CD4-positive, alpha-beta memory T cell (primary cell): ENCODE data around the gene GBP1. TPM values are rescaled to one million over a fixed set of nuclear protein-coding genes. Genes with fewer than 3 reads are reported as not detected.
"Not testable (repeated sequence)": the region's sequence is repeated elsewhere in the genome, so short reads cannot be mapped to it uniquely, and the experiment has no call there.

ENCODE experiments used
- CTCF ChIA-PET: fragments of 350-600 bp; sonication (Branson Sonifier 250); formaldehyde crosslinking; loops from one replicate; lab custom pipeline; 2021; ENCODE audit warnings: inconsistent platforms; ENCODE audit not compliant: partially characterized antibody; lab: Charles Lee
- POLR2A ChIA-PET: fragments of 350-600 bp; sonication (Branson Sonifier 250); formaldehyde crosslinking; loops from one replicate; lab custom pipeline; 2021; ENCODE audit not compliant: partially characterized antibody; lab: Charles Lee
- DNase-seq, 5 donors: peaks; one replicate each; pipeline versions ENCODE4 v3.0.0 to v3.0.0-alpha.2; 2020 to 2022; ENCODE audit warnings: mixed read lengths in 1 of 5
- H3K27ac ChIP-seq: one replicate; pipeline ENCODE4 v1.7.0; 2013; ENCODE audit warnings: low read depth, low read length
- H3K27me3 ChIP-seq: 2 replicates; pipeline ENCODE4 v1.7.0; 2013; ENCODE audit warnings: mild to moderate bottlenecking, low read length, moderate library complexity; ENCODE audit not compliant: insufficient read depth
- H3K36me3 ChIP-seq: 2 replicates; pipeline ENCODE4 v1.7.0; 2013; ENCODE audit warnings: mild to moderate bottlenecking, low read length, moderate library complexity; ENCODE audit not compliant: insufficient read depth
- H3K4me1 ChIP-seq: 2 replicates; pipeline ENCODE4 v1.7.0; 2013; ENCODE audit warnings: mild to moderate bottlenecking, low read length, moderate library complexity; ENCODE audit not compliant: insufficient read depth
- H3K4me3 ChIP-seq, 2 donors: one replicate each; pipeline ENCODE4 v1.7.0; 2013; ENCODE audit warnings: low read length in 2 of 2, mild to moderate bottlenecking in 1 of 2
- H3K9me3 ChIP-seq, 2 donors: one replicate each; pipeline ENCODE4 v1.7.0; 2013; ENCODE audit warnings: low read length in 2 of 2, control low read depth in 1 of 2; ENCODE audit not compliant: control insufficient read depth in 1 of 2
- H3K27ac Mint-ChIP-seq, 7 donors: one replicate each; pipeline ENCODE4 v1.8.0; 2020 to 2021; ENCODE audit warnings: mixed read lengths in 7 of 7, mild to moderate bottlenecking in 6 of 7, inconsistent platforms in 3 of 7, moderate library complexity in 3 of 7
- H3K27me3 Mint-ChIP-seq, 2 donors: one replicate each; pipeline ENCODE4 v1.8.0; 2020 to 2021; ENCODE audit warnings: mixed read lengths in 2 of 2
- H3K36me3 Mint-ChIP-seq, 2 donors: one replicate each; pipeline ENCODE4 v1.8.0; 2020 to 2021; ENCODE audit warnings: mixed read lengths in 2 of 2, inconsistent platforms in 1 of 2, mild to moderate bottlenecking in 1 of 2
- H3K4me1 Mint-ChIP-seq, 4 donors: one replicate each; pipeline ENCODE4 v1.8.0; 2020 to 2021; ENCODE audit warnings: mixed read lengths in 4 of 4, mild to moderate bottlenecking in 1 of 4
- H3K4me3 Mint-ChIP-seq, 8 donors: one replicate each; pipeline ENCODE4 v1.8.0; 2020 to 2021; ENCODE audit warnings: mixed read lengths in 8 of 8, mild to moderate bottlenecking in 7 of 8, moderate library complexity in 6 of 8, inconsistent platforms in 3 of 8
- H3K9me3 Mint-ChIP-seq, 8 donors: one replicate each; pipeline ENCODE4 v1.8.0; 2020 to 2021; ENCODE audit warnings: mixed read lengths in 8 of 8, mild to moderate bottlenecking in 5 of 8, inconsistent platforms in 3 of 8, moderate library complexity in 1 of 8
- intact Hi-C: fragments of 100-400 bp; cut with micrococcal nuclease; formaldehyde crosslinking; loops from one replicate; pipeline ENCODE4 v1.15.1; 2023
- polyA plus RNA-seq, 2 donors: library from polyadenylated mRNA; unstranded; fragments of 300-500 nt; fragmentation: Illumina TruSeq; gene quantifications; one replicate each; pipeline ENCODE4 v1.2.3, GENCODE V29; 2021
- total RNA-seq, 2 experiments: library from RNA; stranded (reverse); gene quantifications; one replicate each; pipeline ENCODE4 v1.2.3, GENCODE V29; 2021

Gene GBP1
- total and polyA plus RNA-seq, 4 experiments from 2014 or later = 54.3 to 74.2 (median 70.0) TPM

DNA sequence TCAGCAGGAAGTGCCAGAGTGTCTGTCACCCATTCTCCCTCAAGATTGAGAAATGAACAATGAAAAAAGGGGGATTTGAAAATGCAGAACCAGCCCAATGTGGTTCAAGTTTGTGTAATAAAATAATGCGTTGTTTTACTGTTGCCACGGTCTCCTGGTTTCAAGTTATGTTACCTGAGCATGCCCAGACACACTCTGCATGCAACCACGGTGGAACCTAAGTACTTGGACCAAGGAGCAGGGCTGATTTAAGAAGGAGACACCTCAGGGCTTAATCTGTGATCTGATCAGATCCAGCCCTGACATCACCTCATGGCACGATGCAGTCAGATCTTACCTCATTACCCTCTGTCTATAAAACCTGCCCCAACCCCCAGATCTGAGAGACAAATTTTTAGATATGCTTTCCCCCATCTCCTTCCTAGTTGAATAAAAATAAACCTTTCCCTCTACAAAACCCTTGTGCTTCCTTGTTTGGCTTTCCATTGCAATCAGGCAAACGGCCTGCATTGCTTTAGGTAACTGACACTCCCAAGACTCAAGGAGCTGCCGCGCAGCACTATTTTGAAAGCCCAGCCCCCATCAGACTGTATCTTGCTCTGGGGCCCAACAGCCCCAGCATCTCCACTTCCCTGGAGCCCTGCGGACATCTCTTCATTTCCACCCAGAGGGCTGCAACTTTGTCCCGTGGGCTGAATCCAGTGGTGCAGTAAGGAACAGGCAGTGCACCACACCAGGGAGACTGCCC is 14.9 kb downstream of the GBP1 start:
- H3K4me1 Mint-ChIP-seq, H3K27me3 ChIP-seq, H3K27ac ChIP-seq, DNase-seq, H3K9me3 ChIP-seq, H3K27me3 Mint-ChIP-seq, H3K9me3 Mint-ChIP-seq, H3K4me1 ChIP-seq, H3K4me3 Mint-ChIP-seq, CTCF ChIA-PET, H3K4me3 ChIP-seq, intact Hi-C loops: not testable (repeated sequence)
- peaks cover 44% of the 10 kb centered on the region for H3K36me3 ChIP-seq
- Mint-ChIP-seq H3K27ac (peak overlapping the region in 3 of 7 donors; percentile 68 to 92 (median 74)), H3K36me3 (peaks cover 53 to 61% of the 10 kb centered on the region in 2 donors)
- POLR2A ChIA-PET = interaction anchor here (0.8 to 1.0 kb wide), 2 partner anchors 16 kb away, joined by 3 read pairs; no protein-coding TSS in a partner anchor

DNA sequence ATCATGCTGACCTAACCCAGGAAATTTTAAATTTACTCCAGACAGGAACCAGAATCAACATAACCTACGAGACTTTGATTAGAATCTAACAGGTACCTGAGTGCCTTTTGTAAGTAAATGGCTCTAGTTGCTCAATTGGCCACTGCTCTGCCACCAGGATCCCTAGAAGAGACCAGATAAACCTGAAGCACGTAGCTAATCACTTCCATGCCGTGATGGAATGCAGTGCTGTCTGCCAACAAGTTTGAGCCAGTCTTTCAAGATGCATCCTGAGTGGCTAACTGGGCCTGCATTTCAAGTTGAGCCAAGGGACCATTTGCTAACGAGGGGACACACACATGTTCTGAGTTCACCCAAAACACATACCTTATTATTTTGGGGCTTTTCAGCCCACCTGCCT is 15.8 kb downstream of the GBP1 start:
- CTCF ChIA-PET, H3K27me3 ChIP-seq, intact Hi-C loops, H3K27me3 Mint-ChIP-seq, H3K4me1 Mint-ChIP-seq, H3K4me1 ChIP-seq, H3K9me3 ChIP-seq, H3K4me3 Mint-ChIP-seq, DNase-seq, H3K4me3 ChIP-seq, H3K27ac ChIP-seq, H3K9me3 Mint-ChIP-seq: not testable (repeated sequence)
- POLR2A ChIA-PET = interaction anchor here (1.0 kb wide), 1 partner anchor 15 kb away, joined by 3 read pairs; no protein-coding TSS in a partner anchor
- peak overlapping the region in 1 of 7 donors; percentile 35 for H3K27ac Mint-ChIP-seq
- peaks cover 50 to 55% of the 10 kb centered on the region in 2 donors for H3K36me3 Mint-ChIP-seq
- H3K36me3 ChIP-seq = peaks cover 37% of the 10 kb centered on the region

DNA sequence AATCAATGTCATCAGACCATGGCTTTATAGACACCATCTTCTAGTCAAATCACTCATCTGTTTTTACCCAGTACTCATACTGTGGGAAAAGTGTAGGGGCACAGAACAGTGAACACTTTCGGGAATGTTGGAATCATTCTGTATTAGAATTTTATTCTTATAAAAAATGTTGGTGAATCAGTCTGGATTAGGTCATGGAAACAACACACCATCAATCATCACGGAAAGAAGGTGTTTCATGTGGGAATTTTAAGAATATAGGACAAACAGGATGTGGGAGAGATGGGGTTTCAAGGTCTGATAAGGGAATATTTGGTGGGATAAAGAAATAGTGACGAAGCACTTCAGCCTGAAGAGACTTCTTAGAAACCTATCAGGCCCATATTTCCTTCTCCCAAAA is 17.3 kb downstream of the GBP1 start:
- Mint-ChIP-seq H3K36me3 (peaks cover 44% of the 10 kb centered on the region in 2 donors), H3K4me3 (no peak overlapping the region), H3K4me1 (peaks cover 0 to 9% (median 2%) of the 10 kb centered on the region in 4 donors), H3K9me3 (peaks cover 0 to 5% (median 0%) of the 10 kb centered on the region in 8 donors), H3K27ac (peak overlapping the region in 3 of 7 donors; percentile 19 to 53 (median 51)), H3K27me3 (no peaks in the 10 kb centered on the region)
- DNase-seq = no peak
- ChIA-PET CTCF (no interaction called here), POLR2A (interaction anchor here (1.4 to 2.3 kb wide), 2 partner anchors 25 to 226 kb away, joined by 3 to 8 read pairs; partner anchors contain the start of gene GBP3)
- Histone ChIP-seq H3K27me3 (no peaks in the 10 kb centered on the region), H3K9me3 (no peaks in the 10 kb centered on the region), H3K27ac (no peak overlapping the region), H3K4me3 (no peak overlapping the region), H3K4me1 (no peaks in the 10 kb centered on the region), H3K36me3 (peaks cover 24% of the 10 kb centered on the region)
- intact Hi-C loops = no loop called here

DNA sequence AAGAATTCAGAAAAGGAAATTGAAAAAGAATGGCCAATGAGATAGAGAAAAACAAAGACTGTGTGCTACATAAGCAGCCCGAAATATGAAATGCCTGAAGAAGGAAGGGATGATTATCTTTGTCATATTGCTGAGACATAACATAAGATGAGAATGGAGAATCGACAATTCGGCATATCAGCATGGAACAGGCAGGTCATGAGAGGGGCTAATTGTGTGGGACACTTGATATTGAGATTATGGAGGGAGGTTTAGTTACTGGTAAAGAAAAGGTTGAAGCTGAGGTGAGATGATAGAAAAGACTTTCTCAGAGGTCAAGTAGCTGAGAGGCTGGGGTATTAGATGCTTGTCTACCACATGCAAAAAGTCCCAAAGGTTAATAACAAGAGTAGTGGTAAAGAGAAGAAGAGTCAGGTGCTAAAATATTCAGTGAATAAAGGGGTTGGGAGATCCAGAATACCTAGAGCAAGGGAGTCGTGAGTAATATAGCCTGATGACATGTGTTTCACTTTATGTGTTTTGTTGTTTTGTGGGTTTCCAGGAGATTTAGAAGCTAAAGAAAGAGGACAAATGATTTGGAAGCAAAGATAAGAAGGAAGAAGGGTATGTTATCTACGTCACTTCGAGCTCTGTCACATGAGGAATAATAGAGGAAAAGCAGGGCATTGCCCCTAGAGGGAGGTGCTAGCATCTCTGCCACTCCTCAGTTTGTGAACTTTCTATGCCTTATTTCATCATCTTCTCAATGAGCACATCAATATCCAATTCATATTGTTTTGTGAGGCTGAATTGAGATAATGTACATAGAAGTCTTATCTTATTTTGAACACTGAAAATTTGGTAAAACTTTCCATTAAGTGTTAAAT is 18.5 kb downstream of the GBP1 start:
- ChIA-PET POLR2A (interaction anchor here (1.4 to 2.3 kb wide), 3 partner anchors 13 to 227 kb away, joined by 3 to 13 read pairs (median 8); partner anchors contain the start of gene GBP3), CTCF (interaction anchor here (0.9 to 2.8 kb wide), 5 partner anchors 19 to 62 kb away, joined by 3 to 8 read pairs (median 4); partner anchors contain the start of genes GBP1 and GBP3)
- H3K4me3 ChIP-seq, H3K4me1 ChIP-seq, H3K27me3 Mint-ChIP-seq, H3K27ac ChIP-seq, intact Hi-C loops, H3K9me3 ChIP-seq, H3K27me3 ChIP-seq, H3K27ac Mint-ChIP-seq, H3K4me1 Mint-ChIP-seq, H3K4me3 Mint-ChIP-seq: not testable (repeated sequence)
- peaks cover 18% of the 10 kb centered on the region for H3K36me3 ChIP-seq
- Mint-ChIP-seq H3K9me3 (peaks cover 0 to 13% (median 0%) of the 10 kb centered on the region in 8 donors), H3K36me3 (peaks cover 36 to 41% of the 10 kb centered on the region in 2 donors)
- peak in 1 of 5 donors; percentile 12 for DNase-seq

DNA sequence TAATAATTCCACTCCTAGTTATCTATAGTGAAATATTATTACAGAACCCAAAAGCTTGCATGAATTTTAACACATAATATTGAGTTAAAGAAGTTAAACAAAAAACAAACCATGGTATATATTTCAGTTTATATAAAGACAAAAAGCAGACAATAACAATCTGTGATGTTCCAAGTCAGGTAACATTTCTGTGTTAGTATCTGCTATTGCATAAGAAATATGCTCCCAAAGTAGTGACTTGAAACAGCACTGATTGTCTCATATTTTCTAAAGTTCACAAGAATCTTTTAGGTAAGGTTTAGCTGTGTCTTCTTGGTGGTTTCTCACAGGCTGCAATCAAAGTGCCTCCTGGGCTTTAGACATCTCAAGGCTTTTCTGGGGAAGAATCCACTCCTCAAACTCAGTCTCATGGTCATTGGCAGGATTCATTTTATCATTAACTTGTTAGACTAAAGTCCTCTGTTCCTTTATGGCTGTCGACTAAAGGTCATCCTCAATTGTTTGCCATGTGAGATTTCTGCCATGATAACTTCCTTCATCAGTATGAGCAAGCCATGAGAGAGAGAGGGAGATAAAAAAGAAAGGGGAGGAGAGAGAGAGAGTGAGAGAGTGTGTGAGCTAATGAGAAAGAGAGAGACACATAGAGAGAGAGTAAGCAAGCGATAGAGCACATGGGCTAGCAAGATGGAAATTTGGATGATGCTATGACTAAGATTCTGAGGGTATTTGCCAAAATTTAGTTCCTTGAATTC is 19.9 kb downstream of the GBP1 start:
- Mint-ChIP-seq H3K36me3 (peaks cover 28 to 31% of the 10 kb centered on the region in 2 donors), H3K9me3 (peaks cover 0 to 16% (median 1%) of the 10 kb centered on the region in 8 donors), H3K4me3 (no peak overlapping the region), H3K27me3 (no peaks in the 10 kb centered on the region), H3K4me1 (peaks cover 14 to 19% (median 14%) of the 10 kb centered on the region in 4 donors), H3K27ac (no peak overlapping the region)
- H3K27ac ChIP-seq = no peak overlapping the region
- no peak for DNase-seq
- H3K27me3 ChIP-seq = no peaks in the 10 kb centered on the region
- H3K4me3 ChIP-seq = no peak overlapping the region
- peaks cover 14% of the 10 kb centered on the region for H3K4me1 ChIP-seq
- peaks cover 10% of the 10 kb centered on the region for H3K36me3 ChIP-seq
- intact Hi-C loops = no loop called here
- H3K9me3 ChIP-seq = no peaks in the 10 kb centered on the region
- ChIA-PET CTCF (interaction anchor here (1.0 to 2.8 kb wide), 3 partner anchors 23 to 61 kb away, joined by 3 to 8 read pairs (median 5); partner anchors contain the start of gene GBP3), POLR2A (interaction anchor here (0.8 to 2.2 kb wide), 3 partner anchors 11 to 23 kb away, joined by 3 to 13 read pairs (median 5); partner anchors contain the start of gene GBP3)

DNA sequence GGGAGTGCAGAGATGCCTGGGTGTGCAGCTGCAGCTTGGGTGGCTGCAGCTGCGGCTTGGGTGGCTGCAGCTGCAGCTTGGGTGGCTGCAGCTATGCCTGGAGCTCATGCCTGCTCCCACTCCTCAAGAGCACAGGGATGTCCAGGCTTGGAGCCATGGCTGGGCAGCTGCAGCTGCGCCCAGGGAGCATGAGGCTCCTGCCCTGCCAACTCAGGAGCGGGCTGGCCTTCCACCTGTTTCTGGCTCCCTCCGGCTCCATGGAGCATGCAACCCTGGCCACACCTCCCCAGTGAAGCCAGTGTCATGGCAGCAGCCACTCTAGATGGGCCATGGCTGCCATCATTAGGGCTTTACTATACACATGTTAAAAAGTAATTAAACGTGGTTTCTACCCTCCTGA is 21.1 kb downstream of the GBP1 start:
- H3K9me3 ChIP-seq = no peaks in the 10 kb centered on the region
- H3K36me3 ChIP-seq = peaks cover 10% of the 10 kb centered on the region
- POLR2A ChIA-PET = interaction anchor here (2.1 kb wide), 1 partner anchor 10 kb away, joined by 11 read pairs; no protein-coding TSS in a partner anchor
- H3K27me3 ChIP-seq = no peaks in the 10 kb centered on the region
- H3K27ac ChIP-seq = no peak overlapping the region
- CTCF ChIA-PET = interaction anchor here (1.1 kb wide), 1 partner anchor 21 kb away, joined by 3 read pairs; the partner anchor contains the start of gene GBP1
- peaks cover 23% of the 10 kb centered on the region for H3K4me1 ChIP-seq
- peaks cover 0 to 16% (median 1%) of the 10 kb centered on the region in 8 donors for H3K9me3 Mint-ChIP-seq
- intact Hi-C loops = no loop called here
- no peak overlapping the region for H3K27ac Mint-ChIP-seq
- H3K36me3 Mint-ChIP-seq = peaks cover 20 to 24% of the 10 kb centered on the region in 2 donors
- peaks cover 22 to 29% (median 25%) of the 10 kb centered on the region in 4 donors for H3K4me1 Mint-ChIP-seq
- H3K4me3 Mint-ChIP-seq = no peak overlapping the region
- no peak overlapping the region for H3K4me3 ChIP-seq
- no peak for DNase-seq
- no peaks in the 10 kb centered on the region for H3K27me3 Mint-ChIP-seq
